WTC11 (cell line): ENCODE data around the gene MAP4. TPM values are rescaled to one million over a fixed set of nuclear protein-coding genes. Genes with fewer than 3 reads are reported as not detected.

Experiments used
- ATAC-seq: fragments of 200-7000 bp; cut with Tn5 transposase; 2 replicates; pipeline ENCODE4 v1.10.0; 2021; ENCODE audit warnings: mild to moderate bottlenecking, moderate library complexity
- CTCF ChIA-PET: fragments of 300-600 bp; sonication (Branson Sonifier 250); formaldehyde crosslinking; loops from one replicate; lab custom pipeline; 2021; ENCODE audit warnings: antibody characterized with exemption; lab: Charles Lee
- POLR2A ChIA-PET: fragments of 350-600 bp; sonication (Branson Sonifier 250); formaldehyde crosslinking; loops from one replicate; lab custom pipeline; 2021; ENCODE audit warnings: antibody characterized with exemption; lab: Charles Lee
- DNase-seq: peaks from one replicate; pipeline ENCODE4 v3.0.0; 2021; ENCODE audit warnings: low spot score
- H3K27ac Mint-ChIP-seq: 2 replicates; pipeline ENCODE4 v1.8.0; 2021; ENCODE audit warnings: mixed read lengths
- H3K27me3 Mint-ChIP-seq: 2 replicates; pipeline ENCODE4 v1.8.0; 2021; ENCODE audit warnings: low read depth, mild to moderate bottlenecking, moderate library complexity, mixed read lengths
- H3K36me3 Mint-ChIP-seq: 2 replicates; pipeline ENCODE4 v1.8.0; 2021; ENCODE audit warnings: mixed read lengths
- H3K4me1 Mint-ChIP-seq: 2 replicates; pipeline ENCODE4 v1.8.0; 2022; ENCODE audit warnings: mixed read lengths
- H3K4me3 Mint-ChIP-seq: 2 replicates; pipeline ENCODE4 v1.8.0; 2021; ENCODE audit warnings: mild to moderate bottlenecking, moderate library complexity, mixed read lengths
- H3K9me3 Mint-ChIP-seq: 2 replicates; pipeline ENCODE4 v1.8.0; 2021; ENCODE audit warnings: mixed read lengths
- ARID4B ChIP-seq: sonication (generic); formaldehyde crosslinking; IDR thresholded peaks from 2 replicates; pipeline ENCODE4 v1.8.0; 2023; ENCODE audit warnings: missing genetic modification reagents, mild to moderate bottlenecking, borderline replicate concordance
- ATF1 ChIP-seq: sonication (generic); formaldehyde crosslinking; IDR thresholded peaks from 2 replicates; pipeline ENCODE4 v1.8.1; 2023; ENCODE audit warnings: mild to moderate bottlenecking, moderate library complexity, missing genetic modification reagents
- ATF2 ChIP-seq: sonication (generic); formaldehyde crosslinking; IDR thresholded peaks from 2 replicates; pipeline ENCODE4 v1.8.1; 2022; ENCODE audit warnings: low read depth, missing genetic modification reagents, borderline replicate concordance
- E2F4 ChIP-seq: sonication (generic); formaldehyde crosslinking; IDR thresholded peaks from 2 replicates; pipeline ENCODE4 v1.8.1; 2022; ENCODE audit warnings: low read depth, mild to moderate bottlenecking, moderate library complexity, missing genetic modification reagents, borderline replicate concordance
- E2F5 ChIP-seq: sonication (generic); formaldehyde crosslinking; IDR thresholded peaks from 2 replicates; pipeline ENCODE4 v1.8.1; 2022; ENCODE audit warnings: mild to moderate bottlenecking, moderate library complexity, missing genetic modification reagents
- FOXJ3 ChIP-seq: sonication (generic); formaldehyde crosslinking; IDR thresholded peaks from 2 replicates; pipeline ENCODE4 v1.9.0; 2021; ENCODE audit warnings: missing genetic modification reagents, mild to moderate bottlenecking, borderline replicate concordance
- FOXP4 ChIP-seq: sonication (generic); formaldehyde crosslinking; IDR thresholded peaks from 2 replicates; pipeline ENCODE4 v1.8.0; 2022; ENCODE audit warnings: mild to moderate bottlenecking, missing genetic modification reagents
- GTF2I ChIP-seq: fragments of 250-450 bp; sonication (Bioruptor Pico); conservative IDR thresholded peaks from 2 replicates; pipeline ENCODE4 v1.4.0; 2021; ENCODE audit warnings: mild to moderate bottlenecking
- KAT7 ChIP-seq: sonication (generic); formaldehyde crosslinking; IDR thresholded peaks from 2 replicates; pipeline ENCODE4 v1.8.1; 2023; ENCODE audit warnings: missing genetic modification reagents, mild to moderate bottlenecking, borderline replicate concordance
- MYBL2 ChIP-seq: sonication (generic); formaldehyde crosslinking; IDR thresholded peaks from 2 replicates; pipeline ENCODE4 v1.8.1; 2023; ENCODE audit warnings: mild to moderate bottlenecking, moderate library complexity, missing genetic modification reagents
- NR1H2 ChIP-seq: sonication (generic); formaldehyde crosslinking; IDR thresholded peaks from 2 replicates; pipeline ENCODE4 v1.9.0; 2021; ENCODE audit warnings: mild to moderate bottlenecking, moderate library complexity, missing genetic modification reagents
- NR2C2 ChIP-seq: sonication (generic); formaldehyde crosslinking; IDR thresholded peaks from 2 replicates; pipeline ENCODE4 v1.8.0; 2022; ENCODE audit warnings: mild to moderate bottlenecking, missing genetic modification reagents
- NR3C1 ChIP-seq: sonication (generic); formaldehyde crosslinking; conservative IDR thresholded peaks from 2 replicates; pipeline ENCODE4 v1.8.1; 2023; ENCODE audit warnings: low read depth, mild to moderate bottlenecking, missing genetic modification reagents
- PRDM15 ChIP-seq: sonication (generic); formaldehyde crosslinking; IDR thresholded peaks from 2 replicates; pipeline ENCODE4 v1.8.0; 2022; ENCODE audit warnings: missing genetic modification reagents
- PRRX2 ChIP-seq: fragments of 250-450 bp; sonication (Bioruptor Pico); IDR thresholded peaks from 2 replicates; pipeline ENCODE4 v1.8.0; 2021; ENCODE audit warnings: mild to moderate bottlenecking
- TCF7 ChIP-seq: sonication (generic); formaldehyde crosslinking; IDR thresholded peaks from 2 replicates; pipeline ENCODE4 v1.8.0; 2022; ENCODE audit warnings: mild to moderate bottlenecking, low read depth, missing genetic modification reagents, moderate library complexity
- USF1 ChIP-seq: sonication (generic); formaldehyde crosslinking; IDR thresholded peaks from 2 replicates; pipeline ENCODE4 v1.8.0; 2022; ENCODE audit warnings: mild to moderate bottlenecking, missing genetic modification reagents
- ZNF121 ChIP-seq: sonication (generic); formaldehyde crosslinking; IDR thresholded peaks from 2 replicates; pipeline ENCODE4 v1.8.0; 2023; ENCODE audit warnings: missing genetic modification reagents
- ZNF219 ChIP-seq: sonication (generic); formaldehyde crosslinking; IDR thresholded peaks from 2 replicates; pipeline ENCODE4 v1.8.0; 2023; ENCODE audit warnings: missing genetic modification reagents, mild to moderate bottlenecking, borderline replicate concordance
- ZSCAN18 ChIP-seq: fragments of 250-450 bp; sonication (Bioruptor Pico); IDR thresholded peaks from 2 replicates; pipeline ENCODE4 v2.1.2; 2022; ENCODE audit warnings: mild to moderate bottlenecking, moderate library complexity
- total RNA-seq: library from RNA; stranded (reverse); gene quantifications from 3 replicates; pipeline ENCODE4 v1.2.3, GENCODE V29; 2021

MAP4 gene
- total RNA-seq, 1 experiment from 2014 or later, result 199 TPM

- TF ChIP-seq MYBL2 (no peak), E2F4 (CRISPR knock-in tag) (no peak), ZSCAN18 (no peak)
Observed at GRCh38 chr3:47859956-47860605, 156.1 kb downstream of the MAP4 start (continued).

- Mint-ChIP-seq H3K27ac (no peak overlapping the region), H3K36me3 (peaks cover 28% of the 10 kb centered on the region), H3K9me3 (no peaks in the 10 kb centered on the region), H3K4me1 (no peaks in the 10 kb centered on the region), H3K27me3 (no peaks in the 10 kb centered on the region), H3K4me3 (no peak overlapping the region)
- ChIA-PET POLR2A (no interaction called here), CTCF (interaction anchor here (1.3 to 1.8 kb wide), 3 partner anchors 20 to 301 kb away, joined by 4 to 6 read pairs (median 5); no protein-coding TSS in a partner anchor)
- ATAC-seq, result no peak
- DNase-seq, result no peak
- TF ChIP-seq ZNF121 (CRISPR knock-in tag) (no peak), FOXJ3 (CRISPR knock-in tag) (no peak), NR2C2 (CRISPR knock-in tag) (no peak), USF1 (CRISPR knock-in tag) (no peak), ATF1 (CRISPR knock-in tag) (no peak), FOXP4 (CRISPR knock-in tag) (no peak), PRDM15 (no peak), PRRX2 (no peak), GTF2I (CRISPR knock-in tag) (no peak), NR3C1 (CRISPR knock-in tag) (no peak), KAT7 (CRISPR knock-in tag) (no peak), ARID4B (no peak), TCF7 (CRISPR knock-in tag) (no peak), E2F5 (CRISPR knock-in tag) (no peak), ZNF219 (CRISPR knock-in tag) (no peak), ATF2 (CRISPR knock-in tag) (no peak), NR1H2 (CRISPR knock-in tag) (no peak)
Observed at GRCh38 chr3:47857151-47857550, 159.1 kb downstream of the MAP4 start.
